Neutrophil (primary cell): ENCODE measurements around the gene SMYD3.

Source experiments
- H3K27ac ChIP-seq: fragments of 200-600 bp; sonication (generic); 2 replicates; pipeline ENCODE4 v1.5.1; 2016; ENCODE audit warnings: mild to moderate bottlenecking, moderate library complexity
- H3K27me3 ChIP-seq: fragments of 200-600 bp; sonication (generic); 2 replicates; pipeline ENCODE4 v1.6.0; 2016; ENCODE audit warnings: mild to moderate bottlenecking
- H3K36me3 ChIP-seq: fragments of 200-600 bp; sonication (generic); 2 replicates; pipeline ENCODE4 v1.5.1; 2017
- H3K4me1 ChIP-seq, 2 experiments: fragments of 200-600 bp in 1 of 2; sonication (generic) in 1 of 2; 1 replicate in 1 of 2; 2 replicates in 1 of 2; pipeline versions ENCODE4 v1.5.1 to v1.6.1; 2013 to 2016; ENCODE audit warnings: low read depth in 1 of 2, low read length in 1 of 2, mild to moderate bottlenecking in 1 of 2, moderate library complexity in 1 of 2; ENCODE audit not compliant: control insufficient read depth in 1 of 2, insufficient read depth in 1 of 2
- H3K4me3 ChIP-seq, 2 experiments: fragments of 200-600 bp in 1 of 2; sonication (generic) in 1 of 2; 1 replicate in 1 of 2; 2 replicates in 1 of 2; pipeline ENCODE4 v1.5.1; 2013 to 2016; ENCODE audit warnings: low read depth in 1 of 2, low read length in 1 of 2, mild to moderate bottlenecking in 1 of 2, moderate library complexity in 1 of 2
- H3K9me3 ChIP-seq: fragments of 200-600 bp; sonication (generic); 2 replicates; pipeline ENCODE4 v1.5.1; 2016
- CTCF ChIP-seq: fragments of 200-600 bp; sonication (generic); IDR thresholded peaks from 2 replicates; pipeline ENCODE4 v1.5.1; 2016; ENCODE audit warnings: antibody characterized with exemption

SMYD3 gene

GRCh38 chr1:246048693-246049092 is 458.4 kb downstream of the SMYD3 start:
- H3K4me3 ChIP-seq: no peak overlapping the region
- no peaks in the 10 kb centered on the region for H3K4me1 ChIP-seq
- no peak overlapping the region for H3K27ac ChIP-seq
- no peaks in the 10 kb centered on the region for H3K36me3 ChIP-seq
- TF ChIP-seq CTCF: no peak
- H3K27me3 ChIP-seq: no peaks in the 10 kb centered on the region
- no peaks in the 10 kb centered on the region for H3K9me3 ChIP-seq

DNA sequence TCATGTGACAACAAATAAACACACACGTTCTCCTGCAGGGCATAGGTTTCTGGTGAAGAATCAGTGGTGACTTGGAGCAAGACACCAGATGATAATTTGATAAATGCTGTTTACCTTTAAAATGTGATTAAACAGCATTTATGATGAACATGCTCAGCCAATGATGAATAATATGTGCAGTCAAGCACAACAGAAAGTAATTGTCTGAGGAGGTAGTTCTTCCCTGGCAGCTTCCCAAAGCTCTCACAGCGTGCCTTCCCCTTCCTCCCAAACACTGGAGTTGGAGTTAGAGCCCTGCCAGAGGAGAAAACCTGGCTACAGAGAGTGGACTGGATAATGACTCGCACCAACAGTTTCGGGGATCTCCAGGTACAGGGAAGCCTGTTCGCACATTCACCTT is 463.5 kb downstream of the SMYD3 start:
- TF ChIP-seq CTCF: no peak
- no peaks in the 10 kb centered on the region for H3K9me3 ChIP-seq
- no peaks in the 10 kb centered on the region for H3K27me3 ChIP-seq
- H3K36me3 ChIP-seq: no peaks in the 10 kb centered on the region
- no peaks in the 10 kb centered on the region for H3K4me1 ChIP-seq
- no peak overlapping the region for H3K4me3 ChIP-seq
- H3K27ac ChIP-seq: no peak overlapping the region

- TF ChIP-seq CTCF: no peak
- Histone ChIP-seq H3K4me3 (no peak overlapping the region), H3K4me1 (no peaks in the 10 kb centered on the region), H3K27ac (no peak overlapping the region), H3K27me3 (no peaks in the 10 kb centered on the region), H3K36me3 (no peaks in the 10 kb centered on the region), H3K9me3 (no peaks in the 10 kb centered on the region)
Observed at GRCh38 chr1:246041360-246041759, 465.7 kb downstream of the SMYD3 start.

DNA sequence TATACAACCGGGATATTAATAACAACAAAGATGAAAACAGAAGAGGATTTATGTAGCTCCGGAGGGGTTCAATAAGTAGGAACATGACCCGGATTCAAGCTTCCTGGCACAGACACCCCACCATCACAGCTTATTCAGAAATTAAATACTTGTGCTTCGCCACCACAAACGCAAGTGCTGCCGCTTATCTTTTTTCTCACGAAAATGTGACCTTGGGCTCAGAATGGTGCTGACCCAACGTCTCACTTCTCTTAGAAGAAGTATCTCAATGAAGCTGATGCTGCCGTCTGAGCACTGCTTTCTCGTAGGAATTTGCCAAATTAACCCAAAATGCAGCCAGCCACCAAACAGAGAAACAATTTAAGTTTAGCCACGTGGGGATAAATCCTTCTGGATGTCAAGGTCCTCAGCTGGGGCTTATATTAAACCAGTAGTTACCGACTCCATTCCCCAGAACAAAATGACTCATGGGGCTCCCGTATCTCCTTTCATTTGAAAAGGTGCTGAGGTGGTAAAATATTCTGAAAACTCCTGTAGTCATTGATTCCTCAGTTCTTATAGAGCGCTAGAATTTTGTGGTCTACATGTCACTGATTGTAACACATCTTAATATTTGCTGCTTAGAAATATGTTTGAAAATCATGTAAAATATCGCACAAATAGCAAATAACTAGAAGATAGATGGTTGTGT is 466.7 kb downstream of the SMYD3 start:
- Histone ChIP-seq H3K27ac (no peak overlapping the region), H3K36me3 (no peaks in the 10 kb centered on the region), H3K27me3 (no peaks in the 10 kb centered on the region), H3K4me3 (no peak overlapping the region), H3K4me1 (no peaks in the 10 kb centered on the region), H3K9me3 (no peaks in the 10 kb centered on the region)
- TF ChIP-seq CTCF: no peak

- H3K27me3 ChIP-seq: no peaks in the 10 kb centered on the region
- TF ChIP-seq CTCF: no peak
- no peak overlapping the region for H3K27ac ChIP-seq
- no peak overlapping the region for H3K4me3 ChIP-seq
- H3K36me3 ChIP-seq: no peaks in the 10 kb centered on the region
- H3K9me3 ChIP-seq: no peaks in the 10 kb centered on the region
- H3K4me1 ChIP-seq: no peaks in the 10 kb centered on the region
Observed at GRCh38 chr1:246039584-246039983, 467.5 kb downstream of the SMYD3 start.

DNA sequence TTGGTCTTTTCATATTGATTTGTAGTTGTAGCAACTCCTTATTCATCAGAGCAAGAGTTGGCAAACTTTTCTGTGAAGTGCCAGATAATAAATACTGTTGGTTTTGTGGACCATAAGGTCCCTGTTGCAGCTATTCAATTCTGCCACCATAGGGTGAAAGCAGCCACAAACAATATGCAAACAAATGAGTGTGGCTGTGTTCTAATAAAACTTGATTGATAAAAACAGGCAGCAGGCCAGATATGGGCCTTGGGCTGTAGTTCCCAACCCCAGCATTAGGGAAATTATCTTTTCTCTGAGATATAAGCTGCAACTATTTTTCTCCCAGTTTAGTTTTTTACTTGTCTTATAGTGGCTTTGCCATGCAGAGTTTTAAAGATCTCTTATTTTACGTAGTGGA is 469.2 kb downstream of the SMYD3 start:
- H3K36me3 ChIP-seq: no peaks in the 10 kb centered on the region
- no peaks in the 10 kb centered on the region for H3K9me3 ChIP-seq
- no peaks in the 10 kb centered on the region for H3K27me3 ChIP-seq
- no peak overlapping the region for H3K27ac ChIP-seq
- H3K4me1 ChIP-seq: no peaks in the 10 kb centered on the region
- no peak overlapping the region for H3K4me3 ChIP-seq
- TF ChIP-seq CTCF: no peak
